HG02885 (cell line): Measurements from ENCODE around the gene ARHGEF35.
"Not testable (repeated sequence)": the region's sequence is repeated elsewhere in the genome, so short reads cannot be mapped to it uniquely, and the experiment has no call there.

Experiments
- ATAC-seq: cut with Tn5 transposase; IDR thresholded peaks from one replicate; pipeline ENCODE4 v1.9.1; 2021; ENCODE audit warnings: mild to moderate bottlenecking; ENCODE audit not compliant: unreplicated experiment, poor library complexity

Gene ARHGEF35

GRCh38 chr7:144195212-144195872 lies at the start of gene ARHGEF35:
Gene ARHGEF35, minus strand, starts transcription at chr7:144195833. Its CDS starts 7,450 bp downstream, at chr7:144188383.
- peak; percentile 76 for ATAC-seq

GRCh38 chr7:144245372-144245771 lies 49.7 kb upstream of the ARHGEF35 start:
- ATAC-seq, result not testable (repeated sequence)

GRCh38 chr7:144239365-144239764 lies 43.7 kb upstream of the ARHGEF35 start, which contains the start of gene OR2A42:
Gene OR2A42, minus strand, starts transcription at chr7:144239605. Its CDS starts 6,762 bp downstream, at chr7:144232843.
- ATAC-seq, result not testable (repeated sequence)

GRCh38 chr7:144238530-144239082 lies 43.0 kb upstream of the ARHGEF35 start:
- ATAC-seq, result not testable (repeated sequence)

GRCh38 chr7:144233039-144233438 lies 37.4 kb upstream of the ARHGEF35 start:
- not testable (repeated sequence) for ATAC-seq

GRCh38 chr7:144231027-144231426 lies 35.4 kb upstream of the ARHGEF35 start:
- not testable (repeated sequence) for ATAC-seq

GRCh38 chr7:144228810-144229209 lies 33.2 kb upstream of the ARHGEF35 start:
- ATAC-seq, result not testable (repeated sequence)

GRCh38 chr7:144226866-144227265 lies 31.2 kb upstream of the ARHGEF35 start:
- ATAC-seq, result not testable (repeated sequence)

- not testable (repeated sequence) for ATAC-seq
Measured at GRCh38 chr7:144223675-144224074, 28.0 kb upstream of the ARHGEF35 start.

GRCh38 chr7:144220531-144220930 lies 24.9 kb upstream of the ARHGEF35 start:
- not testable (repeated sequence) for ATAC-seq

GRCh38 chr7:144219149-144219548 lies 23.5 kb upstream of the ARHGEF35 start:
- peak; percentile 52 for ATAC-seq

GRCh38 chr7:144218581-144218980 lies 22.9 kb upstream of the ARHGEF35 start:
- ATAC-seq, result not testable (repeated sequence)

GRCh38 chr7:144217200-144217599 lies 21.6 kb upstream of the ARHGEF35 start:
- not testable (repeated sequence) for ATAC-seq

- not testable (repeated sequence) for ATAC-seq
Measured at GRCh38 chr7:144205306-144205705, 9.7 kb upstream of the ARHGEF35 start.

GRCh38 chr7:144203086-144203485 lies 7.5 kb upstream of the ARHGEF35 start:
- not testable (repeated sequence) for ATAC-seq

GRCh38 chr7:144201978-144202377 lies 6.3 kb upstream of the ARHGEF35 start:
- peak; percentile 49 for ATAC-seq

GRCh38 chr7:144198934-144199333 lies 3.3 kb upstream of the ARHGEF35 start:
- not testable (repeated sequence) for ATAC-seq

- not testable (repeated sequence) for ATAC-seq
Measured at GRCh38 chr7:144194453-144194852, 1.2 kb downstream of the ARHGEF35 start.

GRCh38 chr7:144193782-144194181 lies 1.9 kb downstream of the ARHGEF35 start:
- not testable (repeated sequence) for ATAC-seq

- peak; percentile 53 for ATAC-seq
Measured at GRCh38 chr7:144188578-144189171, 7.0 kb downstream of the ARHGEF35 start.

- not testable (repeated sequence) for ATAC-seq
Measured at GRCh38 chr7:144187848-144188247, 7.8 kb downstream of the ARHGEF35 start.
